SKM-1 treated with dmso at 0.1 percent for 144 hours (cell line): Measurements from ENCODE around the gene PSTK.

Source experiments
- DNase-seq: peaks from one replicate; lab custom pipeline; 2025; ENCODE audit not compliant: unreplicated experiment; lab: John Stamatoyannopoulos, UW

Gene PSTK, protein sequence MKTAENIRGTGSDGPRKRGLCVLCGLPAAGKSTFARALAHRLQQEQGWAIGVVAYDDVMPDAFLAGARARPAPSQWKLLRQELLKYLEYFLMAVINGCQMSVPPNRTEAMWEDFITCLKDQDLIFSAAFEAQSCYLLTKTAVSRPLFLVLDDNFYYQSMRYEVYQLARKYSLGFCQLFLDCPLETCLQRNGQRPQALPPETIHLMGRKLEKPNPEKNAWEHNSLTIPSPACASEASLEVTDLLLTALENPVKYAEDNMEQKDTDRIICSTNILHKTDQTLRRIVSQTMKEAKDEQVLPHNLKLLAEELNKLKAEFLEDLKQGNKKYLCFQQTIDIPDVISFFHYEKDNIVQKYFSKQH

DNA sequence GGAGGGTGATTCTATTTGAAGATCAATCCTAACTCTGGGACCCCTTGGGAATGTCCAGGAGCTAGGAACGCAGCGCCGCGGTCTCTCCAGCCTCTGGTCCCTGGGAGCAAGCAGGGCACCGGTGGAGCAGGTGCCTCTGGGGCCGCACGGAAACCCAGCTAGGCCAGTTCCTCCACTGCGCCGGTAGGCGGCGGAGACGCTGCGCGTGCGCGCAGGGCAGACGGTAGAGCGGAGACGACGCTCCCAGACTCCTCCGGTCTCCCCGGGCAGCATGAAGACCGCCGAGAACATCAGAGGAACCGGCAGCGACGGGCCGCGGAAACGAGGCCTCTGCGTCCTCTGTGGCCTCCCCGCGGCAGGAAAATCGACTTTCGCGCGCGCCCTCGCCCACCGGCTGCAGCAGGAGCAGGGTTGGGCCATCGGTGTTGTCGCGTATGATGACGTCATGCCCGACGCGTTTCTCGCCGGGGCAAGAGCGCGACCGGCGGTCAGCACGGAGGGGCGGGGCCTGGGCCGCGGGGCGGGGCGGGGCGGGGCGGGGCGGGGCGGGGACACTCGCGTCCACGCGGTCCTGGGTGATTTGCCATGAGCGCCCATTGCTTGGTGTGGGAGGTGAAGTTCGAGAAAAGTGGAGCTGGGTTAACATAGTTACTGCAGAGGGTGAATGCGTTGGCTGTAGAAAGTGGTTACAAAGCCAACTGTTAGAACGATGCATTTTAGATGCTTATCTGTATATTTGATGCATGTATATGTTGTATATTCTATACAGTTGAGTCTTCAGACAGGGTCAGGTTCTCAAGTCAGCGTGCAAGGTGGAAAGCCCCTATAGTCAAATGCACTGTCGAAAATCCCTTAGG, at the start of gene PSTK:
PSTK (plus strand) TSS at position 193 of the 857 bp plus-strand sequence; CDS start at position 272, 79 bp downstream.
- DNase-seq = peak; percentile 83

DNA sequence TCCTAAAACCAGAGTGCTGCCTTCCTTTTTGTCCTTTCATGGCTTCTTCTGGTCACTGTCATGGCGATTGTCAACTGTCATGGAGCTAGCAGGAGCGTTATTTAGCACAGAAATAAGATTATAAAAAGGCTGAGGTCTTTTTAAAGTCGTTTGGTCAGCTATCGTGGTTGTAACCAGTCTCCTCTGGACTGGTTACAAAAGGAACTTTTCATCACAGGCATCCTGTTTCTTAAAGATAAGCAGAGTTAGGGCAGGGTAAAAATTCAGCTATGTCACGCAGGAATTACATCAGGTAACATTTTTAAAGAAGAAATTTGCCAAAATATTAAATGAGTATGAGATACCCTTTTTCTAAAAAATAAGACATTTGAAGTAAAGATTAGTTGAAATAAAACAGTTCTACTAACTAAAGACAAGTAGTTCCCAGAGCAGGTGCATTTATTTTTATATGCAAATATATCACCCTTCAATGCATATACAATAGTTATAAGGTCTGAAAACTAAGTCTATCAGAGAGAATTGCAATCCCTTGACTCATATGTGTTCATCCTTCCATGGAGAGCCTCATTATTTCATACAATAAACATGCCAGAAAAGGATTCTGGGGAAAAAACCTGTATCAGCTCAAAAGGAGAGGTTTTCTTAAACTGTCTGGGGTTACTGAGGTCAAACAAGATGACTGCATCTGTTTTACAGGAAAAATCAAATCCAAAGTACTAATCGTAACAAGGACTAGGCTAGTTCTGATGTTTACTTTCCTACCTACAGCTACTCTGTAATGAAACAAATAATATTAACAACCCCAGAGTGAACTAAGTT, 48.9 kb upstream of the PSTK start:
- no peak for DNase-seq

DNA sequence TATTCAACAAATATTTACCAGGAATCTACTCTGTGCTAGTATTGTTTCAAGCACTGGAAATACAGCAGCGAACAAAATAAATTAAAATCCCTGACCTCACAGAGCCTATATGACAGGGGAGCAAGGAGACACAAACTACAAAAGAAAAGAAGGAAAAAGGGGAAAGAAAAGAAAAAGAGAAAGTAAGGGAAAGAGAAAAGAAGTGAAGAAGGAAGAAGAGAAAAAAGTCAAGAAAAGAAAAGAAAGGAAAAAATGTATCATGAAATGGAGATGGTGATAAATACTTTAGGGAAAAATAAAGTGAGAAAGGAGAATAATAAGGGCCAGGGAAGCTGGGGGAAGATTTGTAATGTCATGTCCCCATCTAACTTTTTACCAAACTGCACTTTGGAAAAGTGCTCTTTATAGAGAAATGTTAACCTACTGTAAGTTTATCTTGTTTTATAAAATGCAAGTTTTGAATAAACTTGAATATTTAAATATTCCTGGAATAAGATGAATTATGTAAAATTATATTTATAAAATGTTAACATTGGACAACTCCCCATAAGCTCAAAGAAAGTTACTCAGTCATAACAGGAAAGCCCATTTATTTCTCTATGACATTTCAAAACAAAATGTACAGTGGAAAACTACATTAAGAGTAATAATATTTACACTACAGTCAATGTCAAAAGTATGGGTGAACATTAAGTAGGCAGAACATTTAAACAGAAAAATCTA, 40.9 kb upstream of the PSTK start:
- no peak for DNase-seq

DNA sequence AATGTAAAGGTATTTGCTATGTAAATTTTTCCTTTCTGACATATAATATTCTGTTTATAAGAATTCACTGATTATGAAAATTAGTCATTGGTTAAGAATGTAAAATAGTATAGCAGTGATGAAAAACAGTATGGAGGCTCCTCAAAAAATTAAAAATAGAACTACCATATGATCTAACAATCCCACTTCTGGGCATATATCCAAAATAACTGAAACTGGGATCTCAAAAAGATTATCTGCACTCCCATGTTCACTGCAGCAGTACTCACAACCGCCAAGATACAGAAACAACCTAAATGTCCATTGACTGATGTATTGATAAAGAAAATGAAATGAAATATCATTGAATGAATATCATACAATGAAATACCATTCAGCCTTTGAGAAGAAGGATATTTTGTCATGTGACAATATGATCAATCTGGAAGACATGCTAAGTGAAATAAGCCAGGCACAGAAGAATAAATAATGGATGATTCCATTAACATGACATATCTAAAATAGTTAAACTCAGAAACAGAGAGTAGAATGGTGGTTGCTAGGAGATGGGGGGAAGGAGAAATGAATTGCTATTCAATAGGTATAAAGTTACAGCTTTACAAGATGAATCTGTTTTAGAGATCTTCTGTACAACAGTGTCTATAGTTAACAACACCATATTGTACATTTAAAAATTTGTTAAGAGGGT, 40.2 kb upstream of the PSTK start:
- DNase-seq = no peak

DNA sequence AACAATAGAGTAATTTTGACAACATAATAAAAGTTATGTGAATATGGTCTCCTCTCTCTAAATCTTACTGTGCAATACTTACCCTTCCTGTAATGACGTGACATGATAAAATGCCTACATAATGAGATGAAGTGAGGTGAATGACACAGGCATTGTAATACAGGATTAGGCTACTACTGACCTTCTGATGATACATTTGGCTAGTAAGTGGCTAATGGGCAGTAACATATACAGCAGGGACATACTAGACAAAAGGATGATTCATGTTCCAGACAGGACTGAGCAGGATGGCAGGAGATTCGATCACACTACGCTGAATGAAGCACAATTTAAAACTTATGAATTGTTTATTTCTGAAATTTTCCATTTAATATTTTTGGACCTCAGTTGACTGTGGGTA, 30.9 kb upstream of the PSTK start:
- no peak for DNase-seq

DNA sequence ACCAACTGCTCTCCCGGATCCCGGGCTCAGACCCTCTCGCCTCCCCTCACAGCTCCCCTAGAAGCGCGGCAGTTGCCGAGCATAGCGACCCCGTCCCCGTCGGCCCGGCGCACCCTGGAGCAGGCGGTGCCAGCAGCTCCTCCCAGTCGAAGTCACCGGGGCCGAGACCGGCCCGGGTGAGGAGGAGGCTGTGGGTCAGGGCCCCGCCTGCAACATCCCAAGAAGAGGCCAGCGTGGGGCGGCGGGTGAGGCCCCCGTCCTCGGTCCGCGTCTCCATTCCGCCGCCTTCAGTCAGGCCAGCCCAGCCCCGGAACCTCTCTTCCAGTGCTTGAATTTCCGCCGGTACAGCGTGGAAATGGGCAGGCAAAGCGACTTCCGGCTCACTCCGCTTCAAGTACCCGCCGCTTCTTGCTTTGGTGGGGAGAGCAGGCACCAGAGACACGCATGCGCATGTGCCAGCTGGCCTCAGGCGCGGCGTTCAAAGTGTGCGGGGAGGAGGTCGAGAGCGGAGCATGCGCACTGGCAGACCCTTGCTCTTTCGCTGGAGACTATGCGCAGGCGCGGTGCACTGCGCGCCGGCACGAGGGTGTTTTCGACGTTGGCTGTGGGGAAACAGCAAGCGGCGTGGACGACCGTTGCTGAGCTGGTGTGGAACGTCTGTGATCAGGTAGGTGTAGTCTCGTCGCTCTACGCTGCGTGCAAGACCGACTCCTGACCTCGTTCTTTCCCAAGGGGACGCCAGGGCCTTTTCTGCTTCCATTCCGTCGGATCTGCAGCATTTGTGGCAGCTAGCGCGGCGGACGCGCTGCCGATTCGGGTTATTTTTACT, 26.1 kb upstream of the PSTK start, which contains the start of gene C10orf88:
C10orf88 (minus strand) TSS at position 326 of the 829 bp plus-strand sequence; CDS start at position 277, 49 bp downstream.
- peak; percentile 98 for DNase-seq

DNA sequence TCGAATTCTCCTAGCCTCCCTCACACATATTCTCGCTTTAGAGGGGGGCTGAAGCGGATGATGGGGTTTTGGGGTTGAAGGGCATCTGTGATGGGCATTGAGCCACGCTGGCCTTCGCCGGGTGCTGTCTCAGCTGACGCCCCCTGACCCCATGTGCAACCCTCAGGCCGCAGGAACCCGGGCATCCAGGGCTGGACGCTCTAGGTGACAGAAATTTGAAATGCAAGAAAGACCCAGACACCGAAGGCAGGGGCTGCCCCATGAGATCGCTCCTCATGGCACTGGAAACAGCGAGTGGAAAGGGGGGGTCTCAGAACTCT, 25.5 kb upstream of the PSTK start:
- no peak for DNase-seq

DNA sequence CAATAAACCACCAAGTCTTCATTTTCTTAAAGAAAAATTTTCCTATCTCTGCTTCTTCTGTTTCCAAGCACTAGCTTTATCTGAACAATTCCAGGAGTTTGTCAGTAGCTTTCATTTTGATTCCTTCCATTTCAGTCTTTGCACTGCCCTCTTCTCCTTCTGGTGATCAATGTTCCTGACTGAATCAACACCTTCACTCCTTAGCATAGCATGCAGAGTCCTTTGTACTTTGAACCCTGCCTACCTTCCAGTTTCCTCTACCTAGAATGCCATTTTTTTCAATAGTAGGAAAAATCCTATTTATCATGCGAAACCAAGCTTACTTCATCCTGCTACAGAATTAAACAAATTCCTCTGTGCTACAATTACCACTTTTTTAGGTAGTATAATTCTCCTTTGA, 24.3 kb upstream of the PSTK start:
- no peak for DNase-seq

DNA sequence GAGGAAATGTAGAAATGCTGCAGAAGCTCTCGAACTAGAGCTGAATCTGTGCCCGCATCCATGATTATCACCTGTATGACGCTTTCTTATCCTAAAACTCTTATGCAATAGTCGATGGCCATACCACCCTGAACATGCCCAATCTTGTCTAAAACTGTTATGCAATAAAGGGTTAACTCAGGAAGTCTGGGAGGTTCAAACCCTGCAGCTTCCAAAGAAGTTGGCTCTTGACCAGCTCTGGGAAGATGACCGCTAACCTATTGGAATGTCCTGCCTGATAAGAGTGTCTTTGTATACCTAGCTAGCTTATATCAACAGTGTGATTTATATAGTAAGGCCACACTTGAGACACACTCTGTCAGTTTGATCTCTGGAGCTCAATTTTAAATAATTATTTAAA, 22.7 kb upstream of the PSTK start:
- DNase-seq = no peak

DNA sequence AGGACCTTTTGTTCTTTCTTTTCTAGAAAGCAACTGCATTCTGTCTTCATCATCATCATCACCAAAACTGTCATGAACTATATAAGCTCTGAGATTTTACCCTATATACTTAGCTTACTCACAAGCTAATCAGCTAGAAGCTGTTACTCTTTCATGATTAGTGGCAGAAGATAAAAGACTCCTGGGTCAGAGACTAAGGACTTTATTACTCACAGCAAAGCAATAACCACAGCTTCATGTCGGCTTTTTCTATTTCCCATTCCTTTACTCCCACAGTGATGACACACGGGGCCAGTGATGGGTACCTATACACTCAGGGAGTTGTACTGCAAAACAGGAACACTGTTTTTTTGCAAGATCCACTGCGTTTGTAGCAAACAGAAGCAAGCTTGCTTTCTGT, 17.8 kb upstream of the PSTK start:
- no peak for DNase-seq

DNA sequence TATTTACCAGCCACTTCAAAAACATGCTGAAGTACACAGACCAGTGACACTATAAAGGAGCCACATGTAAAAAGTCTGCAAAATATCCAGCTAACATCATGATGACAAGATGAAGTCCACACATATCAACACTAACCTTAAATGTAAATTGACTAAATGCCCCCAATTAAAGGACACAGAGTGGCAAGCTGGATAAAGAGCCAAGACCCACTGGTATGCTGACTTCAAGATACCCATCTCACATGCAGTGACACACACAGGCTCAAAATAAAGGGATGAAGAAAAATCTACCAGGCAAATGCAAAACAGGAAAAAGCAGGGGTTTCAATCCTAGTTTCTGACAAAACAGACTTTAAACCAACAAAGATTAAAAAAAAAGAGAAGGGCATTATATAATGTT, 13.3 kb upstream of the PSTK start:
- DNase-seq = no peak

DNA sequence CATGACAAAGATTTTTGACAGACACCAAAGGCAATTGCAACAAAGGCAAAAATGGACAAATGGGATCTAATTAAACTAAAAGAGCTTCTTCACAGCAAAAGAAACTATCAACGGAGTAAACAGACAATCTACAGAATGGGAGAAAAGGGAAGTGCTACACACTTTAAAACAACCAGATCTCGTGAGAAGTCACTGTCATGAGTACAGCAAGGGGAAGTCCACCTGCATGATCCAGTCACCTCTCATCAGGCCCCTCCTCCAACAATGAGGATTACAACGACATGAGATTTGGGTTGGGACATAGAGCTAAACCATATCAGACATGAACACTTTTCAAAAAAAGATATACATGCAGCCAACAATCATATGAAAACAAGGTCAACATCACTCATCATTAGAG, 11.5 kb upstream of the PSTK start:
- DNase-seq = no peak

DNA sequence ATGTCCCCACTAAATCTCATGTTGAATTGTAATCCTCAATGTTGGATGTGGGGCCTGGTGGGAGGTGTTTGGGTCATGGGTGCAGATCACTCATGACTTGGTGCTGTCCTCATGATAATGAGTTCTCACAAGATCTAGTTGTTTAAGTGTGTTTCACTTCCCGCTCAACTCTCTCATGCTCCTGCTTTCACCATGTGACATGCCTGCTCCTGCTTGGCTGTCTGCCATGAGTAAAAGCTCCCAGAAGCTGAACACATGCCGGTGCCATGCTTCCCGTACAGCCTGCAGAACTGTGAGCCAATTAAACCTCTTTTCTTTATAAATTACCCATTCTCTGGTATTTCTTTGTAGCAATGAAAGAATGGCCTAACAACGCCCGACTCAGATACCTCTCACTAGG, 6.2 kb upstream of the PSTK start:
- no peak for DNase-seq

DNA sequence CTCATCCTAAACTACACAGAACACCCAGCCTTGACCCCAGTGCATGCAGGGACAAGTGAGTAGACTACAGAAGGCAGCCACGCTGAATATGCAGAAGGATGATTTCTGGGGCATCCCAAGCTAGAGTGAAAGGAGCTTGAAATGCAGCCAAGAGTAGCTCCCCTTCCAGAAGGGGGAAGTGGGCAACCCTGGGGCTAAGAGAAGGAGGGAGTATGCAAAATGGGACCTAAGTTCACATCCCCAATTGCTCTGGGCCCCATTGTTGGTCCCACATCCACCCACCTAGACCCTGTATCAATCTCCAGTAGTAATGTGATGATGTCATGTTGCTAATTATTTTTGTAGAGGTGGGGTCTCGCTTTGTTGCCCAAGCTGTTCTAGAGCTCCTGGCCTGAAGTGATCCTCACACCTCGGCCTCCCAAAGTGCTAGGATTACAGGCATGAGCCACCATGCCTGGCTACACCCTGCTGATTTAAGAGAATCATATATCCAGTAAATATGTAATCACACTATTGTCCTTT, 5.6 kb upstream of the PSTK start:
- DNase-seq = no peak

DNA sequence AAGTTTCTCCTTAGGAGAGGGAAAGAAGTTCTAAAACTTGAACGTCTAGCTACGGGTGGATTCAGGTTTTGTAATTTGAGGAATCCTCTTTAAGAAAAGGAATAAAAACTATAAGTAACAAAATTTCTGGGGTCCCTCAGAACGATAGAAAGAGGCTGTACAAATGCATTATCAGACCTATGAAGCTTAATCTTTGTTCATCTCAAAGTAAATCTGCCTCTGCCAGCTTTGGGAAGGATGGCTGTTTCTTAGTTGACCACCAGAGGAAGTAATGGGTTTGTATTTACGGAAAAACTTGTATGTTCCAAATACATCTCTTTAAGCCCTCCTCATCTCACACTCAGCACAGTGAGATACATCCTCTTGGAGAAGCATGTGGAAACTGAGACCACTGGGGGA, 864 bp downstream of the PSTK start:
- DNase-seq = peak; percentile 59

DNA sequence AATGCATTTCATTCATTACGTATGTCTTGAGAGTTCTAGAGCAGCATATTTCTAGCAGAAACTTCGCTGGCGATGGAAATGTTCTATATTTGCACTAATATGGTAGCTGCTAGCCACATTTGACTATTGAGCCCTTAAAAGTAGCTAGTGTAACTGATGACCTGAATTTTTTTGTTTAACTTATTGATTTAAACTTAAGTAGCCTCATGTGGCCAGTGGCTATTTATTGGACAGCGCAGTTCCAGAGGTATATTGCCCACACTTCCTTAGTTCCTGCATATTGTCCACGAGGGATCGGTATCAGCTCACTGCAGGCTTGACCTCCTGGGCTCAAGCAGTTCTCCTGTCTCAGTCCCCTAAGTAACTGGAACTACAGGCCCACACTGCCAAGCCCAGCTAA, 3.7 kb downstream of the PSTK start:
- DNase-seq = no peak

DNA sequence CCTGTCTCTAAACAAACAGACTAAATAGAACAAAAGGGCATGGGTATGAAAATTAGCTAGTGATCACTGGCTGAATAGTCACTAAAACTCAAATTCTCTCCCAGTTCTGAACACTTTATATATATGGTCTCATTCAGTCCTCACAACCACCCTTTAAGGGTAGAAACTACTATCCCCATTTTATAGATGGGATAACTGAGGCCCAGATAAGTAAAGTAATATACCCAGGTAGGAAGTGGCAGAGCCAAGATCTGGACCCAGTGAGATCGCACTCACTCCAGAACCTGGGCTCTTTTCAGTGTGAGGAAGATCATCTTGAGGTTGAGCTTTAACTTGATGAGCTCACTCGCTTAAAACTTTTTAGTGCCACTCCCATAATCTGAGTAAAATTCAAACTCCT, 4.5 kb downstream of the PSTK start:
- DNase-seq = no peak

DNA sequence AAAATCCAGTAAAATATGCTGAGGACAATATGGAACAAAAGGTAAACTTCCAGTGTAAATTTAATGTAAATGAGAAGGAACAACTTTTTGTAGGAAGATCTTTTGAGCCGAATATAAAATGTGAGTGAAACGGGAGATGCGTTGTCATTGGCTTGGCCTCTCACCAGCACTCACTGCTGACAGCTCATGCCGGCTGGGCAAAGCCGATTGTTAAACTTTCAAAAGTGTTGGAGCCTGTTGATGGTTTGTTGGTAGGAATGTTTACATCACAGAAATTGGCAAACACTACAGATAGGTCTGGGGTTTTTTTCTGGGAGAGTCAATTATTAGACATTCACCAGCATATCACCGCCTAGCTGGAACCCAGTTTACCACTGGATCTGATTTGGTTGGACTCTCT, 6.1 kb downstream of the PSTK start:
- DNase-seq = no peak

DNA sequence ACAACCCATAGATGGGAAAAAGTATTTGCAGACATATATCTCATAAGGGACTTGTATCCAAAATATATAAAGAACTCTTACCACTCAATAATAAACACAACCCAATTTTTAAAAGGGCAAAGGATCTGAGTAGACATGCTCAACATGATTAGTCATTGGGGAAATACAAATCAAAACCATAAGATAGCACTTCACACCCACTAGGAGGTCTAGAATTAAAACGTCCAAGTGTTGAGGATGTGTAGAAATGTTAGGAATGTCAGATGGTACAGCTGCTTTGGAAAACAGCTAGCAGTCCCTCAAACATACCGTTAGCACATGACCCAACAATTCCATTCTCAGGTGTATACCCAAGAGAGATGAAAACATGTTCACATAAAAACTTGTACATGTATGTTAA, 8.3 kb downstream of the PSTK start:
- DNase-seq = no peak
